ENCODE data around the gene BANP.

- TF ChIP-seq CTCF (conservative IDR thresholded peaks at IDR 0.05), result no peak
- TF ChIP-seq ZFX (IDR thresholded peaks at IDR 0.05), result no peak
Measured at GRCh38 chr16:87968541-87968940, 17.3 kb downstream of the BANP start.

Data from C4-2B (cell line).